GM12892 (cell line): Measurements from ENCODE around the gene USP10.

Experiments
- POLR2A ChIP-seq: IDR thresholded peaks from 2 replicates; pipeline ENCODE4 v1.6.1; 2011; ENCODE audit warnings: low read depth, low read length, control low read depth
- POLR2AphosphoS5 ChIP-seq: IDR thresholded peaks from 2 replicates; pipeline ENCODE4 v1.6.1; 2011; ENCODE audit warnings: low read depth, low read length, control low read depth
- TAF1 ChIP-seq: IDR thresholded peaks from 2 replicates; pipeline ENCODE4 v1.6.1; 2011; ENCODE audit warnings: low read depth, mild to moderate bottlenecking, control low read depth, low read length, borderline replicate concordance

DNA sequence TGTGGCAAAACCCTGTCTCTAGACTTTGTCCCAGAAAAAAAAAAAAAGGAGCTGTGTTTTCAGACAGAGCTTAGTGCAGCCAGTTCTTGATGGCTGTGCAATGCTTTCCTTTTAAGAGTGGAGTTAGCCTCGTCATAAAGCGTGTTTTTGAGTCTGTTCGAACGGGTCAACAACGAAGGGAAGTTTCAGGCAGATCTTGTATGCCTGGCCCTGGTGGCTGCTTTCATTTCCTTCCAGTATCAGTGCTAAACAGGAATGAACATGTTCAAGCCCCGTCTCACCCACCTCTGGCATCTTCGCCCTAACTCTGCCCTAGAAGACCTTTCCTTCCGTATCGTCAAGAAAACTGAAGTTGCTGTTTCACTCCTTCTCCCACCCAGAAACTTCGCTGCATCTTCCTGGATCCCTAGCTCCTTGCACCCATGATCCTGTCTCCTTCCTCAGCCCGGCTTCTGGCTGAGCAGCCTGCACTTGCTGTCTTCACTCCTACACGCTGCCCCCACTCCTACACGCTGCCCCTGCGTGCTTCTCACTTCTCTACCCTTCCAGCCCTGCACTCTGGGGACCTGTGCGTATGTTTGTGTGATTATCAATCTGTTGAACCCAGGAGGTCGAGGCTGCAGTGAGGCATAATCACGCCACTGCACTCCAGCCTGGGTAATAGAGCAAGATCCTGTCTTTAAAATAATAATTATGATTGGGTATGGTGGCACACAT is 55.3 kb downstream of the USP10 start:
- TF ChIP-seq POLR2A: no peak
- TF ChIP-seq POLR2AphosphoS5: no peak
- TF ChIP-seq TAF1: no peak
